Calu3 (cell line): ENCODE results near the gene PCDH9. TPM values are rescaled to one million over a fixed set of nuclear protein-coding genes. Genes with fewer than 3 reads are reported as not detected.
"Not testable (repeated sequence)": the region's sequence is repeated elsewhere in the genome, so short reads cannot be mapped to it uniquely, and the experiment has no call there.

ENCODE experiments used
- BruUV-seq: library from RNA; stranded (reverse); fragments of 400-500 nt; replicated peaks from 2 replicates; lab custom pipeline; 2021; lab: Mats Ljungman, UMichigan
- CTCF ChIA-PET: fragments of 300-600 bp; sonication (Branson Sonifier 250); formaldehyde crosslinking; loops from one replicate; lab custom pipeline; 2022; ENCODE audit warnings: antibody characterized with exemption; lab: Charles Lee
- DNase-seq: peaks from one replicate; pipeline ENCODE4 v3.0.0; 2022
- H3K27ac Mint-ChIP-seq: one replicate; pipeline ENCODE4 v1.8.0; 2022; ENCODE audit warnings: mixed read lengths; ENCODE audit not compliant: unreplicated experiment
- H3K27me3 Mint-ChIP-seq: one replicate; pipeline ENCODE4 v1.8.0; 2022; ENCODE audit warnings: mixed read lengths; ENCODE audit not compliant: unreplicated experiment
- H3K36me3 Mint-ChIP-seq: one replicate; pipeline ENCODE4 v1.8.0; 2022; ENCODE audit warnings: mild to moderate bottlenecking, moderate library complexity, mixed read lengths; ENCODE audit not compliant: insufficient read depth, unreplicated experiment
- H3K4me1 Mint-ChIP-seq: one replicate; pipeline ENCODE4 v1.8.0; 2022; ENCODE audit warnings: mild to moderate bottlenecking, low read depth, mixed read lengths; ENCODE audit not compliant: unreplicated experiment
- H3K4me3 Mint-ChIP-seq: one replicate; pipeline ENCODE4 v1.8.0; 2022; ENCODE audit warnings: mild to moderate bottlenecking, low read depth, moderate library complexity, mixed read lengths; ENCODE audit not compliant: unreplicated experiment
- H3K9me3 Mint-ChIP-seq: one replicate; pipeline ENCODE4 v1.8.0; 2022; ENCODE audit warnings: low read depth, mixed read lengths; ENCODE audit not compliant: unreplicated experiment
- CTCF ChIP-seq: fragments of 200-600 bp; IDR thresholded peaks from one replicate; pipeline ENCODE4 v1.8.0; 2022; ENCODE audit warnings: antibody characterized with exemption; ENCODE audit not compliant: unreplicated experiment
- intact Hi-C: fragments of 100-400 bp; cut with micrococcal nuclease; formaldehyde crosslinking; loops from one replicate; pipeline ENCODE4 v1.10.0; 2022; ENCODE audit not compliant: unreplicated experiment
- total RNA-seq: library from RNA; stranded (reverse); gene quantifications from 2 replicates; pipeline ENCODE4 v1.2.3, GENCODE V29; 2022

Gene PCDH9
- total RNA-seq, 1 experiment from 2014 or later, result 1.3 TPM

- Mint-ChIP-seq H3K27me3 (no peaks in the 10 kb centered on the region), H3K9me3 (no peaks in the 10 kb centered on the region), H3K4me3 (no peak overlapping the region), H3K27ac (no peak overlapping the region), H3K36me3 (no peaks in the 10 kb centered on the region), H3K4me1 (no peaks in the 10 kb centered on the region)
- DNase-seq, result no peak
- CTCF ChIA-PET, result interaction anchor here (0.5 kb wide), 1 partner anchor 31 kb away, joined by 3 read pairs; no protein-coding TSS in a partner anchor
- no TSS peak for BruUV-seq
- intact Hi-C loops, result no loop called here
- no peak for TF ChIP-seq CTCF
Measured at GRCh38 chr13:66634384-66634783, 595.8 kb downstream of the PCDH9 start.

- CTCF ChIA-PET, result no interaction called here
- Mint-ChIP-seq H3K36me3 (no peaks in the 10 kb centered on the region), H3K4me1 (no peaks in the 10 kb centered on the region), H3K27ac (no peak overlapping the region), H3K27me3 (no peaks in the 10 kb centered on the region), H3K4me3 (no peak overlapping the region), H3K9me3 (no peaks in the 10 kb centered on the region)
- intact Hi-C loops, result no loop called here
- no TSS peak for BruUV-seq
- DNase-seq, result no peak
- no peak for TF ChIP-seq CTCF
Measured at GRCh38 chr13:66627512-66627911, 602.6 kb downstream of the PCDH9 start.

- no TSS peak for BruUV-seq
Measured at GRCh38 chr13:66624302-66624701, 605.8 kb downstream of the PCDH9 start.

GRCh38 chr13:66623129-66623820 is 606.9 kb downstream of the PCDH9 start:
- DNase-seq, result no peak
- intact Hi-C loops, result no loop called here

More at GRCh38 chr13:66624302-66624701, 605.8 kb downstream of the PCDH9 start:
- intact Hi-C loops, result no loop called here
- Mint-ChIP-seq H3K4me1 (no peaks in the 10 kb centered on the region), H3K9me3 (no peaks in the 10 kb centered on the region), H3K27me3 (no peaks in the 10 kb centered on the region), H3K36me3 (no peaks in the 10 kb centered on the region), H3K4me3 (no peak overlapping the region), H3K27ac (no peak overlapping the region)
- TF ChIP-seq CTCF, result no peak
- DNase-seq, result no peak
- CTCF ChIA-PET, result no interaction called here

GRCh38 chr13:66621906-66622447 is 608.2 kb downstream of the PCDH9 start:
- H3K27ac Mint-ChIP-seq, H3K4me1 Mint-ChIP-seq, DNase-seq, H3K4me3 Mint-ChIP-seq, CTCF ChIA-PET, BruUV-seq, H3K27me3 Mint-ChIP-seq, intact Hi-C loops, H3K36me3 Mint-ChIP-seq, H3K9me3 Mint-ChIP-seq: not testable (repeated sequence)

More at GRCh38 chr13:66623129-66623820, 606.9 kb downstream of the PCDH9 start:
- no peak for TF ChIP-seq CTCF
- Mint-ChIP-seq H3K36me3 (no peaks in the 10 kb centered on the region), H3K27me3 (no peaks in the 10 kb centered on the region), H3K9me3 (no peaks in the 10 kb centered on the region), H3K4me1 (no peaks in the 10 kb centered on the region), H3K4me3 (no peak overlapping the region), H3K27ac (no peak overlapping the region)
- no TSS peak for BruUV-seq
- CTCF ChIA-PET, result no interaction called here
